A673 (cell line): ENCODE data around the gene HCK. TPM values are rescaled to one million over a fixed set of nuclear protein-coding genes. Genes with fewer than 3 reads are reported as not detected.

Experiments used
- BruUV-seq: library from RNA; stranded (reverse); fragments of 400-500 nt; replicated peaks from 2 replicates; lab custom pipeline; 2021; lab: Mats Ljungman, UMichigan
- CTCF ChIA-PET: fragments of 300-600 bp; sonication (Branson Sonifier 250); formaldehyde crosslinking; loops from one replicate; lab custom pipeline; 2022; ENCODE audit warnings: antibody characterized with exemption; lab: Charles Lee
- POLR2A ChIA-PET: fragments of 300-600 bp; sonication (Branson Sonifier 250); formaldehyde crosslinking; loops from one replicate; lab custom pipeline; 2022; ENCODE audit warnings: antibody characterized with exemption; ENCODE audit not compliant: low non-redundant PET; lab: Charles Lee
- DNase-seq: peaks from one replicate; pipeline ENCODE4 v3.0.0-alpha.2; 2015; ENCODE audit warnings: low spot score
- H3K27ac ChIP-seq: fragments of 200-600 bp; sonication (generic); 2 replicates; pipeline ENCODE4 v1.5.1; 2016; ENCODE audit warnings: mixed run types, low read depth, mild to moderate bottlenecking, mixed read lengths, antibody characterized with exemption, low read length; ENCODE audit not compliant: poor library complexity, severe bottlenecking
- H3K27me3 ChIP-seq: fragments of 200-600 bp; sonication (generic); replicated peaks from 2 replicates; pipeline ENCODE4 v1.6.1; 2017; ENCODE audit warnings: mixed run types, low read depth, mild to moderate bottlenecking, mixed read lengths, antibody characterized with exemption, low read length; ENCODE audit not compliant: insufficient read depth, poor library complexity
- H3K36me3 ChIP-seq: fragments of 200-600 bp; sonication (generic); 2 replicates; pipeline ENCODE4 v1.6.1; 2016; ENCODE audit warnings: mixed run types, mild to moderate bottlenecking, mixed read lengths, antibody characterized with exemption, low read length; ENCODE audit not compliant: insufficient read depth, poor library complexity, severe bottlenecking
- H3K4me1 ChIP-seq: fragments of 200-600 bp; sonication (generic); 2 replicates; pipeline ENCODE4 v1.6.1; 2017; ENCODE audit warnings: mixed run types, mild to moderate bottlenecking, mixed read lengths, antibody characterized with exemption, low read length; ENCODE audit not compliant: insufficient read depth, poor library complexity, severe bottlenecking
- H3K4me3 ChIP-seq: fragments of 200-600 bp; sonication (generic); 2 replicates; pipeline ENCODE4 v1.5.1; 2016; ENCODE audit warnings: low read depth, mixed run types, mild to moderate bottlenecking, mixed read lengths, low read length; ENCODE audit not compliant: poor library complexity, severe bottlenecking
- H3K9me3 ChIP-seq: fragments of 200-600 bp; sonication (generic); 2 replicates; pipeline ENCODE4 v1.6.1; 2016; ENCODE audit warnings: mixed run types, low read depth, mild to moderate bottlenecking, mixed read lengths, antibody characterized with exemption, low read length; ENCODE audit not compliant: poor library complexity, severe bottlenecking
- EZH2 ChIP-seq: fragments of 200-600 bp; sonication (generic); IDR thresholded peaks from 2 replicates; pipeline ENCODE4 v1.6.1; 2017; ENCODE audit warnings: borderline replicate concordance, low read depth, mild to moderate bottlenecking, mixed read lengths, antibody characterized with exemption, low read length; ENCODE audit not compliant: poor library complexity, severe bottlenecking
- intact Hi-C: fragments of 100-400 bp; cut with micrococcal nuclease; formaldehyde crosslinking; loops from one replicate; pipeline ENCODE4 v1.10.0; 2022; ENCODE audit not compliant: unreplicated experiment
- total RNA-seq: library from RNA; stranded (reverse); gene quantifications from 2 replicates; pipeline ENCODE4 v1.2.3, GENCODE V29; 2021
- TF ChIP-seq, protein P1 (sequence below): fragments of 300-800, 200-600 bp; sonication (generic); conservative IDR thresholded peaks from 2 replicates; pipeline ENCODE4 v1.5.1; 2017; ENCODE audit warnings: low read depth, mild to moderate bottlenecking, antibody characterized with exemption, low read length, moderate library complexity, mixed read lengths

Gene HCK
- total RNA-seq, 1 experiment from 2014 or later = not detected

DNA sequence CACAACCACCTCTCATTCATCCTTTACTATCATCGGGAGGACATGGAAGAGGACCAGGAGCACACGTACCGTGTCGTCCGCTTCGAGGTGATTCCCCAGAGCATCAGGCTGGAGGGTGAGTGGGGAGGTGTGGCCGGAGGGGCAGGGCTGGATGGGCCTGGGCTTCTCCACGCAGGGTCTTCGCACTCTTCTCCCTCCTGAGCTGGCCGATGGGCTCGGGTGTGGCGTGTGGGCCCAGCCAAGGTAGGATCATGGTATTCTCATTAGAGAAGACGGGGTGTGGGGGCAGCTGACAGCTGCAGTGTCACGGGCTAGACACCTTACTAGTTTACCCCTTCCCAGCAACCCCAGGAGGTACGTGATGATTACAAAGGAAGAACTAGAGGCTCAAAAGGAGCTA is 90.9 kb downstream of the HCK start:
- no peak for DNase-seq
- H3K27me3 ChIP-seq = no peaks in the 10 kb centered on the region
- no TSS peak for BruUV-seq
- no peaks in the 10 kb centered on the region for H3K9me3 ChIP-seq
- POLR2A ChIA-PET = no interaction called here
- no peak overlapping the region for H3K27ac ChIP-seq
- peaks cover 70% of the 10 kb centered on the region for H3K36me3 ChIP-seq
- H3K4me3 ChIP-seq = no peak overlapping the region
- no peaks in the 10 kb centered on the region for H3K4me1 ChIP-seq
- intact Hi-C loops = no loop called here
- TF ChIP-seq, protein P1, sequence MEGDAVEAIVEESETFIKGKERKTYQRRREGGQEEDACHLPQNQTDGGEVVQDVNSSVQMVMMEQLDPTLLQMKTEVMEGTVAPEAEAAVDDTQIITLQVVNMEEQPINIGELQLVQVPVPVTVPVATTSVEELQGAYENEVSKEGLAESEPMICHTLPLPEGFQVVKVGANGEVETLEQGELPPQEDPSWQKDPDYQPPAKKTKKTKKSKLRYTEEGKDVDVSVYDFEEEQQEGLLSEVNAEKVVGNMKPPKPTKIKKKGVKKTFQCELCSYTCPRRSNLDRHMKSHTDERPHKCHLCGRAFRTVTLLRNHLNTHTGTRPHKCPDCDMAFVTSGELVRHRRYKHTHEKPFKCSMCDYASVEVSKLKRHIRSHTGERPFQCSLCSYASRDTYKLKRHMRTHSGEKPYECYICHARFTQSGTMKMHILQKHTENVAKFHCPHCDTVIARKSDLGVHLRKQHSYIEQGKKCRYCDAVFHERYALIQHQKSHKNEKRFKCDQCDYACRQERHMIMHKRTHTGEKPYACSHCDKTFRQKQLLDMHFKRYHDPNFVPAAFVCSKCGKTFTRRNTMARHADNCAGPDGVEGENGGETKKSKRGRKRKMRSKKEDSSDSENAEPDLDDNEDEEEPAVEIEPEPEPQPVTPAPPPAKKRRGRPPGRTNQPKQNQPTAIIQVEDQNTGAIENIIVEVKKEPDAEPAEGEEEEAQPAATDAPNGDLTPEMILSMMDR = no peak
- TF ChIP-seq EZH2 = no peak
- CTCF ChIA-PET = no interaction called here

GRCh38 chr20:32144898-32145662 is 93.0 kb downstream of the HCK start:
- no peak for DNase-seq
- H3K4me3 ChIP-seq = no peak overlapping the region
- TF ChIP-seq, protein P1 = no peak
- TF ChIP-seq EZH2 = no peak
- H3K9me3 ChIP-seq = no peaks in the 10 kb centered on the region
- H3K36me3 ChIP-seq = peaks cover 75% of the 10 kb centered on the region
- ChIA-PET CTCF (no interaction called here), POLR2A (no interaction called here)
- no TSS peak for BruUV-seq
- no peak overlapping the region for H3K27ac ChIP-seq
- no peaks in the 10 kb centered on the region for H3K27me3 ChIP-seq
- H3K4me1 ChIP-seq = no peaks in the 10 kb centered on the region
- intact Hi-C loops = no loop called here

- intact Hi-C loops = no loop called here
- H3K27ac ChIP-seq = no peak overlapping the region
- ChIA-PET POLR2A (no interaction called here), CTCF (no interaction called here)
- no TSS peak for BruUV-seq
- H3K36me3 ChIP-seq = peaks cover 53% of the 10 kb centered on the region
- H3K9me3 ChIP-seq = no peaks in the 10 kb centered on the region
- no peak for DNase-seq
- TF ChIP-seq, protein P1 = no peak
- TF ChIP-seq EZH2 = no peak
- H3K27me3 ChIP-seq = no peaks in the 10 kb centered on the region
- H3K4me1 ChIP-seq = no peaks in the 10 kb centered on the region
- no peak overlapping the region for H3K4me3 ChIP-seq
Measured at GRCh38 chr20:32149566-32150170, 97.6 kb downstream of the HCK start.
